HG03135 (cell line): ENCODE results near the gene TRIO.

Experiments used
- ATAC-seq: cut with Tn5 transposase; IDR thresholded peaks from one replicate; pipeline ENCODE4 v1.9.1; 2021; ENCODE audit warnings: mild to moderate bottlenecking, moderate library complexity; ENCODE audit not compliant: unreplicated experiment

TRIO gene

DNA sequence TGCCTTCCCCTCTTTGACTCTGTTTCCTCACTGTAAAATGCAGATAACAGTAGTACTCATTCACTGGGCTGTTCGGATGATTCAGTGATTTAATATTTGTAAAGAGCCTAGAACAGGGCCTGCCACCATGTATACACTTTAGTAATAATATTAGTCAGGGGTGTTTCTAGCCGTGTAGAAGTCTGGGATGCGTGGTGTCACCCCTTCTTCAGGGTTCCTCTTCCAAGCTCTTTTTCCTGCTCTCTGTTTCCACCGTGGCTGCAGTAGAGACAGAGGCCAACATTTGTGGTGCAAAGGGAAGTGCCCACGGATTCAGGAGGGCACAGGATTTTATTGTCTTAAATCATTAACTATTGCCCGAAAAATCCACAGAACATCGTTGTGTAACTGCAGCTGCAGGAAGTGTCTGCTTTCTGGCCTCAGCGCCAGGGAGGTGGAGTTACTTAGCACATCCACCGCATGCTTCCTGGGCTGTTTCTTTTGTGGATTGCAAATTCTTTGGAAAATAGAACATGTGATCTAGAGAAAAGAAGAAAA is 61.7 kb downstream of the TRIO start:
- ATAC-seq = no peak

DNA sequence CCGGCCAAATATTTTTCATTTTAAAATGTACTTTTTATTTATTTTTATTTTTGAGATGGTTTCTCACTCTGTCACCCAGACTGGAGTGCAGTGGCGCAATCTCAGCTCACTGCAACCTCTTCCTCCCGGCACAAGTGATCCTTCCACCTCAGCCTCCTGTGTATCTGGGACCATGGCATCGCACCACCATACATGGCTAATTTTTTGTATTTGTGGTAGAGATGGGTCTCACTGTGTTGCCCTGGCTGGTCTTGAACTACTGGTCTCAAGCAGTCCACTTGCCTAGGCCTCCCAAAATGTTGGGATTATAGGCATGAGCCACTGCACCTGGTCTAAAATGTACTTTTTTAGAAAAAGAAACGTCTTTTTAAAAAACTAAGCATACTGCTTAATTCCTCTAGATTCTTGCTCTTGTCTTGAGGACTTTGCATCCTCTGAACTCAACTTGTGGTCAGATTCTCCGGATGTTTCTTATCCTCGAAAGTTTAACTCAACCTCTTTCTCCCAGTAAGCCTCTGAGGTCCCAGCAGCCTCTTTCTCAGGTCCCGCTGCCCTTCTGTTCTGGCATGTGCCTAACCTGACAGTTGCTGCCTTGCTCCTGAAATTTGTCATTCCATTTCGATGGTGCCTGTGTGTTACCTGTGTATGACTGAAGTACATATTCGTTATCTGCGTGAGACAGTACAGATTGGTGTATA is 63.0 kb downstream of the TRIO start:
- ATAC-seq = no peak

DNA sequence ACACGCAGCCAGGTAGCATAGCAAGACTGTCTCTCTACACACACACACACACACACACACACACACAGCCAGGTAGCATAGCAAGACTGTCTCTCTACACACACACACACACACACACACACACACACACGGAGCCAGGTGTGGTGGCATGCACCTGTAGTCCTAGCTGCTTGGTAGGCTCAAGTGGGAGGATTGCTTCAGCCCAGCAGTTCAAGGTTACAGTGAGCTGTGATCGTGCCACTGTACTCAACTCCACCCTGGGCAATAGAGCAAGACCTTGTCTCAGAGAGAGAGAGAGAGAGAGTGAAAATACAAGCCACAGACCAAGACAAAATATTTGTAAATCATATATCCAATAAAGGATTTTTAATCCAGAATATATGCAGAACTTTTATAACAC is 64.3 kb downstream of the TRIO start:
- ATAC-seq = peak; percentile 30

DNA sequence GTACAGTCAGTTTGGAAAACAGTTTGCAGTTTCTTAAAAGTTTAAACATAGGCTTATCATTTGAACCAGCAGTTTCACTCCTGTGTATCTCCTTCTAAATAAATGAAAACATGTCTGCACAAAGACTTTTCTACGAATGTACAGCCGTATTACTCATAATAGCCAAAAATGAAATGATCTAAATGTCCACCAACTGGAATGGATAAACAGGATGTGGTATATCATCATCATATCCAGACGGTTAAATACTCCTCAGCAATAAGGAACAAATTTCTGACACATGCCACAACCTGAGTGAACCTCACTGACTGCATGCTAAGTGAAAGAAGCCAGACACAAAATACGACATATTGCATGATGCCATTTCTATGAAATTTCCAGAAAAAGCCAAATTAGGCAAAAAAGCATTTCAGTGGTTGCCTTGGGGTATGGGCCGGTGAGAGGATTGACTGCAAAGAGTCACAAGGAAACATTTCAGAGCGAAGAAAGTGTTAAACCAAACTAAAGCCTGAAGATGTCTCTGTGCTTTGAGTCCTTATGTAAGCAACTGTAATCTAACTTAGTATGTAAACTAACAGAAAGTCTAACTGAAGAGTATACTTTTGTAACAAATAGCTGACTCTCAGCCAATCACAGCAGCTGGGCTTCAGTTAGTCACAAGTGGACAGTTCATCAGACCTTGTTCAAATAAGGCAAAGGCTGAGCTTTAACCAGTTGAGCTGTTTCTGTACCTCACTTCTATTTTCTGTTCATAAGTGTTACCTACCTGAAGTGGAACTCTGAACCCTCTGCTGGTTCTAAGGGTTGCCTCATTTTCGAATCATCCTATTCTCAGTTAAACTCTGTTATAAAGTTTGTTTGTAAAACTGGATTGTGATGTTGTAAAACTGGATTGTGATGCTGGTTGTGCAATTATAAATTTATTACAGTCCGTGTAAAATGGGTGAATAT is 65.2 kb downstream of the TRIO start:
- ATAC-seq = peak; percentile 53

DNA sequence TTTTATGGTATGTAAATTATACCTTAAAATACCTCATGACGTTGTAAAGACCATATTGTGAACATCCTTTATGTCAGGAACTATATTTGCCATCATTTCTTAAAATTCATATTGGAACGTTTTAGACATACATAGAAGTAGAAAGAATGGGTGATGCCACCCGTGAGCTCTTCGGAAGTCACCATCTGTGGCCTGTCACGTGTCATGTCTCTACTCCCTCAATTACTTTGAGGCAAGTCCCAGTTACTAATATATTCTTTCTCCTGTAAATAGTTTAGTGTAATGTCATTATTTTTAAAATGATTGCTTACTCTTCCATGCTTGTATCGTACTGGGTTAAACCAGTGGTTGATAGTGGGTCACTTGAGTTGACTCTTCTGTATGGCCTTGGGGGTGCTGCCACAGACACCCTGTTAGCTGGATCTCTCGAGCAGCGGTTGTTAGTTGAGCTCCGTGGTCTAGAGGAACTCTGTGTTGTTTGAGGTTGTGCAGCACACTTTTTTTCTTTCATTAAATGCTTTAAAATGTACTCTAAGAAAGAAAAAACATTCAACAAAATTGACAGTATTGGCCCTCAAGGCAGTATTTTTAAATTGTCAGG is 66.2 kb downstream of the TRIO start:
- no peak for ATAC-seq

DNA sequence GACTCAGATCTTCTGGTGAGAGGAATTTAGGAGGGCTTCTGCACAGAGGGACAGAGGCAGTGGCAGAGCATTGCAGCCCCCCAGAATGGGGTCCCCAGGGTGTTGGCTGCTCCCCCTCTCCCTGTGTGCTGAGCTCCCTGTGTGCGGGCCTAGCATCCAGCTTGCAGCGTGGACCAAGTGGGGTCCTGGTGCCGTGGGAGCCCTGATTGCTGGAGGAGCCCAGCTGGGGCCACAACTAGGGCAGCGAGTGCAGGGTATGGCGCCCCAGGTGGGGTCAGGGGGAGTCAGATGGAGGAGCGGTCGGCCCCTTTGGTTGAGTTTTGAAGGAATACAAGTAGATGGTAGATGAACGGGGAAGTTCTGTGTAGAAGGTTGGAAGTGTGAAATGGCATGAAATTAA is 66.7 kb downstream of the TRIO start:
- no peak for ATAC-seq

DNA sequence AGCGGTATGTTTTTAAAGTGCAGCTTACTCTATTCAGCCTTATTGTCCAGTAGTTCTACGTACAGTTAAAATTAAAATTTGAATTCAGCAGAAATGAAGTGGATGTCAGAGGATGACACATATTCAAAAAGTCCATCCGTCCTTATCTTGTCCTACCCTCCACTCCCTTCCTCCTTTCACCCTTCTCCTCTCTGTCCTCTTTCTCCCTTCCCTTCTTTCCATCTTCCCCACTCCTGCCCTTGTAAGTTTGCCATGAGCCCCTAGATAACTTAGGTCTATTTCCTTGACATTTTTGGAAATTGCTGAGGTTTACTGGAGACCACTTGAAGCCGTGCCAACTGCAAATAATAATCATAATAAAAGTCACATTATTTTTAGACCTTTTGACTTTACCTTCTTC is 67.6 kb downstream of the TRIO start:
- no peak for ATAC-seq

DNA sequence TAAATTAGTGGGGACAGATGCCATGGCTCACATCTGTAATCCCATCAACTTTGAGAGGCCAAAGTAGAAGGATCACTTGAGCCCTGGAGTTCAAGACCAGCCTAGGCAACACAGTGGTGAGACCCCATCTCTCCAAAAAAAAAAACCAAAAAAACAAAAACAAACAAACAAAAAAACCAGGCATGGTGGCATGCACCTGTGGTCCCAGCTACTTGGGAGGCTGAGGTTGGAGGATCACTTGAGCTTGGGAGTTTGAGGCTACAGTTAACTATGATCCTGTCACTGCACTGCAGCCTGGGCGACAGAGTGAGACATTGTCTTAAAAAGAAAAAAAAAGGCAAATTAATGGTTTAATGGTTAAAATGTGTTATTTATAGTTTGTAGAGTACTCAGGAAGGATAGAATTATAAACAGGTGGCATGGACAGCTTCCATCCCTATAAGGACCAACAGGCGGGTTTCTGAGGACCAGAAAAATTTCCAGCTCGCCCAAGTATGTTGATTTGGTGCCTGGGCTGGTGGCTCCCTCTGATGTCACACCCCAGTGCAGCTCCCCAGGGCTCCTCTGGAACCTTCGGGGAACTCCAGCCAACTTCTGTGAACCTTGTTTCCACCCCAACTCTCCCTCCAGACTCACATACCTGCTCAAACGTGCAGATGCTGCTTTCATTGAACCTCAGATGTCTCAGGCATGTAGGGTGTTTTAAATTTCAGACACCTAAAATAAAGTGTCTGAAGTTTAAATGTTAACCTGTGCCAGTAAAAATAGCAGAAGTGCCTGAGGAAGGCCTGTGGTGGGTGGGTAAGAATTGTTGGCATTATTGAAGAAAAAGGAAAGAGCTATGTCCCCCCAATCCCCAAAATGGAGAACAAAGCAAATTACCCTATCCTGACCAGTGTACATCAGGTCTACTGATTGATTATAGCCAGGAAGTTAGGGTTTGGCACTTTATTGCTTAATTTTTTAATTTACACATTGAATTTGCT is 69.0 kb downstream of the TRIO start:
- peak; percentile 30 for ATAC-seq

DNA sequence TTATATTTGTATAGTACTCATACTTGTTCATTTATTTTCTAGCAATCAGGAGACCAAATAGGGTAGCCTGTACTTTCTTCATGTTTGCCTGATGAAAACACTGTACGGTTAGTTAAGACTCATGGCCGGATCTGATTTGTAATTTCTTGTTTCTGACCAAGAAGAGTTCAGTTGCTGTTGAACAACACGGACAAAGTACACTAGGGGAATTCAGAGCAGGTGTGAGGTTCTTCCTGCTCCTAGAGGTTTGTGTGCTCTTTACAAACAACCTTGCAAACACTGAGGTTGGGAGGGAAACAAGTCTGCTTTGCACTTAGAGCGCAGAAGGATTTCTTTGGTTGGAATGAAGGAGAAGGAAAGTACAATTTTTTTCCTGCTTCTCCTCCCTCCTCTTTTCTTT is 69.7 kb downstream of the TRIO start:
- ATAC-seq = peak; percentile 36

DNA sequence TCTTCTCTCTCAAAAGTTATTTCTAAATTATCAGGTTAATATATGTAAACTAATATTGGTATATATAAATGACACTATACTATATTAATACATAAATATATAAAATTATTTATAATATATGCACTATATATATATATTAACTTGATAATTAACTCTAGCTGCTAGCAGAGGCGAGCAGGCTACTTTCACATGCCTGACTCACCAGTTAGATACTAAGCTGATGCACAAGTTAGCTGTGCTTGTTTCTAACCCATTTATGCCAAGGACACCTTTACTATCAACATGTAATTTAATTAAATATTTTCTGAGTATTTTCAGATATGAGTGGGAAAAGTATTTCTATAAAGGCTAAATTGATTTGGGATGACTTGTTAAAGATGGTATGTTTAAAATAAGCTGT is 70.1 kb downstream of the TRIO start:
- ATAC-seq = no peak

DNA sequence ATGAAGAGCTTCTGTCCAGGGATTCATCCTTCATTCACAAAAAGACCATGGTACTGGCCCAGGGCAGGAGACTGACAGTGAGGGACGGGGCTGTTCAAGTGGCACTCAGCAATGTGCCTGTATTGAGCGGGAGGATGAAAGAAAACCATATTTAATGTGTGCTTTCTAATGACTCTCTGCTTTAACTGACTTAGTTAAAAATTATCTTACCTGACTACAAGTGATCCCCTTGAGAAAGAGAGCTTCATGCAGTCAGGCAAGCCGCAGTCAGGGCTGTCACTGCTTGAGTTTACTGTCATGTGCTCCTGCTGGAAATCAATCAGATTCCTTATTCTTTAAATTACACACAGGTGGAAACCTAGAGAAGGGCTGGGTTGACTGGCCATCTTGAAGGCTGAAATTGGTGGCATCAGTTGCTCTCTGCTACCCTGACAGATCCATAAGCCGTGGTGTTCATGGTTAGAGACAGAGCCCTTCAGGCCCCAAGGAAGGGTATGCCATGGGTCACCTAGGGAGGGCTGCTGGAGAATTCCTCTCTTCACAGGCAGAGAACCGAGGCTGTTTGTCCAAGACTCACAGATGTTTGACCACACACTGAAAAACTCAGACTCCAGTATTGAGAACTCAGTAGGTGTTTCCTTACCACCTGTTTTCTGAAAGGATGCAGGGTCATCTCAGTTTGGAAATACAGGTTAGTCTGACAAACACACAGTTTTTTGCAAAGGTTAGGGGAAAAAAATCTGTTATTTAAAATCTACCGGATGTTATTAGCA is 70.9 kb downstream of the TRIO start:
- ATAC-seq = peak; percentile 41

DNA sequence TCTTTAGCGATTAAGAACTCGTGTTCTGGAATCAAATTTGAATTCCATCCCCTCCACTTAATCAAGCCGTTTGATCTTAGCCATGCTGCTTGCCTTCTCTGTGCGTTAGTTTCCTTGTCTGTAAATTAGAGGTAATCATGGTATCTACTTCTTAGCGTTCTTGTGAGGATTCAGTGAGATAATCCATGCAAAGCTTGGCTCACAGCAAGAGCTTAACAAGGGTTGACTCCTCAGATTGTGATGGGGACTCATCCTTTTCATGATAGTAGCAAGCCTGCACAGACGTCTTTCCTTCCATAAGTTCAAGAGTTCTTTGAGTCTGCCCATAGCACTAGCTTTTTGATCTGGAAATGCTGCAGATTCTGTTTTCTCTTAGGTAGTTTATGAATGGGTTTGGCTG is 72.8 kb downstream of the TRIO start:
- no peak for ATAC-seq

DNA sequence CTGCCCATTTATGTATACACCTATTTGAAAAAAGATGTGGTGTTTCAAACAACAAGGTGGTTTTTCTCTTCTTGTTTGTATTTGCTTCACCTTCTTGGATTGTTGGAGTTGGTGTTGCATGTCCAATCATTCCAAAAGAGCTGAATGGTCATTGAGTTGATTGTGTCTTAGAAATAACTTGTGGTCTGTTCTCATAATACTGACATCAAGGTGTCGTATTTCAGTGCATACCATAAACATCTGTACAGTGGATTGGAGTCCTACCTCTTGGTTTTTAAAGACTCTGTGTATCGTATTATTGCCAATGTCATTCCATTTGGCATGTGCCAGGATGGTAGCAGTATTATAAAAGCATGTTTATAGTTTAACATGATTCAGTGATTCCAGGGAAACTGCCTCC is 73.2 kb downstream of the TRIO start:
- ATAC-seq = no peak

DNA sequence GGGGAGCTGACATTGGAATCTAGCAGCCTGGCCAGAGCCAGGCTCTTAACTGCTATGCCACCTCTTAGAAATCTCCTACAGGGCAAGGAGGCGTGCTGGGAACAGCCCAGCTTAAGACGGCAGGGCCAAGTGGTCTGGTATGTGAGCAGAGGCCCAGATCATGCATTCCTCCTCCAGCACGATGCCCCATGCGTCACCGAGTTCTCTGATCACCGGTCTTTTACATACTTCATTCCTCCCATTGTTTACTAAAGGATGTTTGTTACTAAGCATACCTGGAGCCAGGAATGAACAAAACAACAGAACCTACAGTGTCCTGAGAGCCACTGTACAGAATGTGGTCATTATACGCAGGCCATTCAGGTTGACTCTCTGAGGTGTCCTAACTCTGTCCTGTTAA is 73.8 kb downstream of the TRIO start:
- ATAC-seq = no peak

DNA sequence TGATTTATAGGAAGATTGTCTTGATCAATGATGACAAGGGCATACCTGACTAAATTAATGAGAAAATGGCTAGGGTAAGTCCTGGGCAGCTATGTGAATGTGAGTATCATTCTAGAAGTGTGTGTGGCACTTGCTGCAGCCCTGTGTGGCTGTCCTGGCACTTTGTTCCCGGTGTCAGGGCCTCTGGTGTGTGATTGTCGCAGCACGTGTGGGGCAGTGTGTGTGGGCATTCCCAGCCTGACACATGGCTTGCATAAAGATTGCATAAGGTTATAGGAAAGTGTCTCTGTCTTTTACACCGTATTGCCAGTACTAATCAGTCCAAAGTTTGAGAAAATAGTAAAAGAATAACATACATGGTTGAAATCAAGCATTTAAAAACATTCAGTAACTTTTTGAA is 74.4 kb downstream of the TRIO start:
- ATAC-seq = no peak

DNA sequence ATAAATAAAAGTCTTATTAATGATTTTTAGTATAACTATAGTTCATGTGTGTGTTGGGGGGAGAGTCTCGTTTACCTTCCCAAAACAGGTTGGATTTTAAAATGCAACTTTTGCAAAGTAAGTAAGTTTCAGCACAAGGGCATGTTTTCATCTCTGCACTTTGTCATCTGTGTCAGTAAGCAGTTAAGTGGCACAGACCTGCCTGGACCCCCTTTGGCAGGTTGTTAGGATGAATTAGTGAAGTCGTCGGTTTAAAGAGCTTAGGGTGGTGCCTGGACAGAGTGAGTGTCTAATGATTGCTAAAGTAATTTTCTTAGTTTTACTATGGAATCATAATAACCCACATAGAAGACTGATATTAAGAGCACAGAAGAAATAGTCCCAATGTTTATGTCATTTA is 74.9 kb downstream of the TRIO start:
- ATAC-seq = no peak

DNA sequence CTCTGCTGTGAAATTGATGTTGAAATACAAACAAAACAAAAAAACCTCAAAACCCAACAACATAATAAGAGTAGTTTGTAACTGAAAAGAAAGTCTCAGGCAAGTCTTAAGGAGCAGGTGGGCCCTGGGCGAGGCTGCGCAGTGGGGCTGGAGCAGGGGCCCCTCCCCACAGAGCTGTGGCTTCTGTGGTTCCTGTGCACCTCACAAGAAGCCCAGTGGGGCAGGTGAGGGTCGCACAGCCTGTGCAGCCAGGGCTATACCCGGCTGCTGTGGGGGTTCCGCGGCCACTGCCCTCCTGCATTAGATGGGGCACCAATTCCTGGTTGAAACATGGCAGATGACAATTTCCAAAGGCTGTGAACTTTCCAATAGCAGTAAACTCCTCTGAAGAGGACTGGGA is 75.3 kb downstream of the TRIO start:
- no peak for ATAC-seq

DNA sequence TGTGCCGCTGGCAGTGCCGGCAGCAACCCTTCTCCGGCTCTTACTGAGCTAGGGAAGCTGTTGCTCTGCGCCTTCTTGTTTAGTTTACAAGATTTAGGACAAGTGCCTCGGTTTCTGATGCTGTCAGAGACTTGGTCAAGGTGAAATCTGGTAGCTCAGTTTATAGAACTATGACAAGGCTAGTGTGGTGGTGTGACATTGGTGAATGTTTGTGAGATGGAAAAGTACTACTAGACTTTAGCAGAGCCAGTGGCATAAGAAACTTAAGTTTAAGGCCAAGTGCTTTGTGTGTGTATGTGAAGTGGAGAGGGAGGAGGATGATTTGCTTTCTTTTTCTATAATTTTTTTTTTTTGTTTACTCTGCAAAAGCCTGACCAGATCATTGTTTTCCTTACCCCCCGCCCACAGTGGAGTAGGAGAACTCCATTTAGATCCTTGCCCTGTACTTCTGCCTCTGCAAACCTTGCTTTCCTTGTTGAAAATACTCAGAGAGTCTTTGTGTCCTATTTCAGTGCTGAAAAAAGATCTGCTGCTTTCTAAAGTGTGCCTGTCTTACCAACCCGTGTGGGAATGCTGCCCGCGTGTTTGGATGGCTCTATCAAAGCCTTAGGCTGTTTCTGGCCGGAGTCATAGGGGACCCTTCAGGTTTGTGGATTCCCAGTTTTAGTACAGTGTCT is 75.9 kb downstream of the TRIO start:
- ATAC-seq = no peak
